H1 (cell line): ENCODE data around the gene VPS35. TPM values are rescaled to one million over a fixed set of nuclear protein-coding genes. Genes with fewer than 3 reads are reported as not detected.

ENCODE experiments used
- BRCA1 ChIP-seq: IDR thresholded peaks from 2 replicates; pipeline ENCODE4 v1.6.1; 2012; ENCODE audit warnings: low read depth, low read length, improper control_type of control experiment
- CHD2 ChIP-seq: IDR thresholded peaks from 2 replicates; pipeline ENCODE4 v1.6.1; 2012; ENCODE audit warnings: low read length, improper control_type of control experiment
- CTBP2 ChIP-seq: IDR thresholded peaks from 2 replicates; pipeline ENCODE4 v1.7.0; 2011; ENCODE audit warnings: borderline replicate concordance, mild to moderate bottlenecking, moderate library complexity, mixed read lengths, low read length; ENCODE audit not compliant: insufficient read depth, insufficient read length
- EZH2 ChIP-seq: fragments of 200-600 bp; sonication (generic); IDR thresholded peaks from 2 replicates; pipeline ENCODE4 v1.7.1; 2012; ENCODE audit warnings: low read depth, mild to moderate bottlenecking, moderate library complexity, low read length, inconsistent platforms; ENCODE audit not compliant: severe bottlenecking
- HDAC6 ChIP-seq: IDR thresholded peaks from one replicate; pipeline ENCODE4 v1.7.1; 2012; ENCODE audit warnings: low read depth, mild to moderate bottlenecking, inconsistent platforms, low read length, moderate library complexity
- POLR2AphosphoS5 ChIP-seq: IDR thresholded peaks from 2 replicates; pipeline ENCODE4 v1.6.1; 2011; ENCODE audit warnings: low read depth, low read length
- SIRT6 ChIP-seq: IDR thresholded peaks from one replicate; pipeline ENCODE4 v1.7.1; 2012; ENCODE audit warnings: low read length, inconsistent platforms
- SP1 ChIP-seq: IDR thresholded peaks from 2 replicates; pipeline ENCODE4 v1.6.1; 2011; ENCODE audit warnings: low read depth, low read length
- TAF7 ChIP-seq: optimal IDR thresholded peaks from 2 replicates; pipeline ENCODE3; 2011; ENCODE audit warnings: low read depth, mild to moderate bottlenecking, inconsistent platforms, low read length, moderate library complexity, borderline replicate concordance
- TBP ChIP-seq: IDR thresholded peaks from 2 replicates; pipeline ENCODE4 v1.6.1; 2011; ENCODE audit warnings: low read depth, low read length, improper control_type of control experiment
- polyA plus RNA-seq, 7 experiments: library from polyadenylated mRNA; depleted of rRNA in 3 of 7; stranded (reverse) in 5 of 7; unstranded in 2 of 7; fragments of >200 nt in 5 of 7; fragments of 200-250 nt in 2 of 7; gene quantifications; 1 replicate in 5 of 7; 2 replicates in 1 of 7; 4 replicates in 1 of 7; pipeline versions ENCODE4 v1.2.1 to v1.2.3, GENCODE V29; 2011 to 2013; ENCODE audit warnings: missing spikeins in 2 of 7, mixed read lengths in 2 of 7
- total RNA-seq: library from RNA; stranded (reverse); fragmentation: NEBNext Ultra II Directional; extraction: Animal tissue kit (Norgen Biotek cat#: 25700); gene quantifications from 2 replicates; pipeline ENCODE4 v1.2.1, GENCODE V29; 2021
- TF ChIP-seq, protein P1 (sequence below): fragments of 300-600 bp; sonication (generic); IDR thresholded peaks from 2 replicates; pipeline ENCODE4 v1.7.1; 2012; ENCODE audit warnings: low read length, moderate library complexity, mild to moderate bottlenecking, inconsistent platforms; ENCODE audit not compliant: insufficient replicate concordance

VPS35 gene
- total and polyA plus RNA-seq, 2 of the 8 experiments (the other 6 are each of a cell fraction or from before 2014, with no cell fraction given) = 10.3 to 66.9 TPM

DNA sequence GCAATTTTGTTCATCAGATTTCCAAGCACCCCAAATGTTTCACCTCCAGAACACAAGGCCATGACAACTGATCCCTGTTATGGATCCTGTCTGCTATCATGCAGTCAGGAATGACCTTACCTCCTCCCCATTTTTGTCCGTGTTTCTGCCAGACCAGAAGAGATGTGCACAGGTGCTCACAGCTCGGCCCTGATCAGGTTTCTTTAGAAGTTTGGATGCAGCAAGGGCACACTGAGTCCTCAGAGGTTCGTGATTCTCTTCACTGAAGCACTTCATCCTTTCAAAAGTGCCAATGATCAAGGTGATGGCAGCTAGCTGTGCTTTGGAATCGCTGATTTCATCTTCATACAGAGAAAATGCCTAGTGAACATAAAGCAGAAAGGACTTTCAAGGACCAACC, 26.9 kb downstream of the VPS35 start (continued):
- TF ChIP-seq, protein P1, sequence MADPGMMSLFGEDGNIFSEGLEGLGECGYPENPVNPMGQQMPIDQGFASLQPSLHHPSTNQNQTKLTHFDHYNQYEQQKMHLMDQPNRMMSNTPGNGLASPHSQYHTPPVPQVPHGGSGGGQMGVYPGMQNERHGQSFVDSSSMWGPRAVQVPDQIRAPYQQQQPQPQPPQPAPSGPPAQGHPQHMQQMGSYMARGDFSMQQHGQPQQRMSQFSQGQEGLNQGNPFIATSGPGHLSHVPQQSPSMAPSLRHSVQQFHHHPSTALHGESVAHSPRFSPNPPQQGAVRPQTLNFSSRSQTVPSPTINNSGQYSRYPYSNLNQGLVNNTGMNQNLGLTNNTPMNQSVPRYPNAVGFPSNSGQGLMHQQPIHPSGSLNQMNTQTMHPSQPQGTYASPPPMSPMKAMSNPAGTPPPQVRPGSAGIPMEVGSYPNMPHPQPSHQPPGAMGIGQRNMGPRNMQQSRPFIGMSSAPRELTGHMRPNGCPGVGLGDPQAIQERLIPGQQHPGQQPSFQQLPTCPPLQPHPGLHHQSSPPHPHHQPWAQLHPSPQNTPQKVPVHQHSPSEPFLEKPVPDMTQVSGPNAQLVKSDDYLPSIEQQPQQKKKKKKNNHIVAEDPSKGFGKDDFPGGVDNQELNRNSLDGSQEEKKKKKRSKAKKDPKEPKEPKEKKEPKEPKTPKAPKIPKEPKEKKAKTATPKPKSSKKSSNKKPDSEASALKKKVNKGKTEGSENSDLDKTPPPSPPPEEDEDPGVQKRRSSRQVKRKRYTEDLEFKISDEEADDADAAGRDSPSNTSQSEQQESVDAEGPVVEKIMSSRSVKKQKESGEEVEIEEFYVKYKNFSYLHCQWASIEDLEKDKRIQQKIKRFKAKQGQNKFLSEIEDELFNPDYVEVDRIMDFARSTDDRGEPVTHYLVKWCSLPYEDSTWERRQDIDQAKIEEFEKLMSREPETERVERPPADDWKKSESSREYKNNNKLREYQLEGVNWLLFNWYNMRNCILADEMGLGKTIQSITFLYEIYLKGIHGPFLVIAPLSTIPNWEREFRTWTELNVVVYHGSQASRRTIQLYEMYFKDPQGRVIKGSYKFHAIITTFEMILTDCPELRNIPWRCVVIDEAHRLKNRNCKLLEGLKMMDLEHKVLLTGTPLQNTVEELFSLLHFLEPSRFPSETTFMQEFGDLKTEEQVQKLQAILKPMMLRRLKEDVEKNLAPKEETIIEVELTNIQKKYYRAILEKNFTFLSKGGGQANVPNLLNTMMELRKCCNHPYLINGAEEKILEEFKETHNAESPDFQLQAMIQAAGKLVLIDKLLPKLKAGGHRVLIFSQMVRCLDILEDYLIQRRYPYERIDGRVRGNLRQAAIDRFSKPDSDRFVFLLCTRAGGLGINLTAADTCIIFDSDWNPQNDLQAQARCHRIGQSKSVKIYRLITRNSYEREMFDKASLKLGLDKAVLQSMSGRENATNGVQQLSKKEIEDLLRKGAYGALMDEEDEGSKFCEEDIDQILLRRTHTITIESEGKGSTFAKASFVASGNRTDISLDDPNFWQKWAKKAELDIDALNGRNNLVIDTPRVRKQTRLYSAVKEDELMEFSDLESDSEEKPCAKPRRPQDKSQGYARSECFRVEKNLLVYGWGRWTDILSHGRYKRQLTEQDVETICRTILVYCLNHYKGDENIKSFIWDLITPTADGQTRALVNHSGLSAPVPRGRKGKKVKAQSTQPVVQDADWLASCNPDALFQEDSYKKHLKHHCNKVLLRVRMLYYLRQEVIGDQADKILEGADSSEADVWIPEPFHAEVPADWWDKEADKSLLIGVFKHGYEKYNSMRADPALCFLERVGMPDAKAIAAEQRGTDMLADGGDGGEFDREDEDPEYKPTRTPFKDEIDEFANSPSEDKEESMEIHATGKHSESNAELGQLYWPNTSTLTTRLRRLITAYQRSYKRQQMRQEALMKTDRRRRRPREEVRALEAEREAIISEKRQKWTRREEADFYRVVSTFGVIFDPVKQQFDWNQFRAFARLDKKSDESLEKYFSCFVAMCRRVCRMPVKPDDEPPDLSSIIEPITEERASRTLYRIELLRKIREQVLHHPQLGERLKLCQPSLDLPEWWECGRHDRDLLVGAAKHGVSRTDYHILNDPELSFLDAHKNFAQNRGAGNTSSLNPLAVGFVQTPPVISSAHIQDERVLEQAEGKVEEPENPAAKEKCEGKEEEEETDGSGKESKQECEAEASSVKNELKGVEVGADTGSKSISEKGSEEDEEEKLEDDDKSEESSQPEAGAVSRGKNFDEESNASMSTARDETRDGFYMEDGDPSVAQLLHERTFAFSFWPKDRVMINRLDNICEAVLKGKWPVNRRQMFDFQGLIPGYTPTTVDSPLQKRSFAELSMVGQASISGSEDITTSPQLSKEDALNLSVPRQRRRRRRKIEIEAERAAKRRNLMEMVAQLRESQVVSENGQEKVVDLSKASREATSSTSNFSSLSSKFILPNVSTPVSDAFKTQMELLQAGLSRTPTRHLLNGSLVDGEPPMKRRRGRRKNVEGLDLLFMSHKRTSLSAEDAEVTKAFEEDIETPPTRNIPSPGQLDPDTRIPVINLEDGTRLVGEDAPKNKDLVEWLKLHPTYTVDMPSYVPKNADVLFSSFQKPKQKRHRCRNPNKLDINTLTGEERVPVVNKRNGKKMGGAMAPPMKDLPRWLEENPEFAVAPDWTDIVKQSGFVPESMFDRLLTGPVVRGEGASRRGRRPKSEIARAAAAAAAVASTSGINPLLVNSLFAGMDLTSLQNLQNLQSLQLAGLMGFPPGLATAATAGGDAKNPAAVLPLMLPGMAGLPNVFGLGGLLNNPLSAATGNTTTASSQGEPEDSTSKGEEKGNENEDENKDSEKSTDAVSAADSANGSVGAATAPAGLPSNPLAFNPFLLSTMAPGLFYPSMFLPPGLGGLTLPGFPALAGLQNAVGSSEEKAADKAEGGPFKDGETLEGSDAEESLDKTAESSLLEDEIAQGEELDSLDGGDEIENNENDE = no peak
- TF ChIP-seq POLR2AphosphoS5 (no peak), HDAC6 (no peak), TAF7 (no peak), TBP (no peak), CTBP2 (no peak), BRCA1 (no peak), SP1 (no peak), CHD2 (no peak), EZH2 (no peak), SIRT6 (no peak)
